Fibroblast of skin of right biceps (primary cell): ENCODE data around the gene VPS29.
"Not testable (repeated sequence)": the region's sequence is repeated elsewhere in the genome, so short reads cannot be mapped to it uniquely, and the experiment has no call there.

ENCODE experiments used
- DNase-seq: peaks from one replicate; pipeline ENCODE4 v3.0.0-alpha.2; 2013

The VPS29 gene

DNA sequence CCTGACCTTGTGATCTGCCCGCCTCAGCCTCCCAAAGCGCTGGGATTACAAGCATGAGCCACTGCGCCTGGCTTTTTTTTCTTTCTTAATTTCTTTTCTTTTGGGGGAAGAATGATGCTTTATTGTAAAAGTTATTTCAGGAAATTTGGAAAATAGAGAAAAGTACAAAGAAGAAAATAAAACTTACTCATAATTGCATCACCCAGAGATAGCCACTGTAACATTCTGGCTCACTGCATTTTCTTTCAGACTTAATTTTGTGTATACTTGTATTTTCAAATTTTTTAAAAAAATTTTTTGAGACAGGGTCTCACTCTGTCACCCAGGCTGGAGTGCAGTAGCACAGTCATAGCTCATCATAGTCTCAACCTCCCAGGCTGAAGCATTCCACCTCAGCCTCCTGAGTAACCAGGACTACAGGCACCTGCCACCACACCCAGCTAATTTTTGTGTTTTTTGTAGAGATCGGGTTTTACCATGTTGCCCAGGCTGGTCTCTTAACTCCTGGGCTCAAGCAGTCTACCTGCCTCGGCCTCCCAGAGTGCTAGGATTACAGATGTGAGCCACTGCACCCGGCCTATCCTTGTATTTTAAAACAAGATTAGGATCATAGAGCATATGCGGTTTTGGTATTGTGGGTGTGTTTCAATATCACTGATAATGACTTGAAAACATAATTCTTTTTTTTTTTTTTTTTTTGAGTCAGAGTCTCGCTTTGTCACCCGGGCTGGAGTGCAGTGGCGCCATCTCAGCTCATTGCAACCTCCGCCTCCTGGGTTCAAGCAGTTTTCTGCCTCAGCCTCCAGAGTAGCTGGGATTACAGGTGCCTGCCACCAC lies 19.2 kb upstream of the VPS29 start:
- not testable (repeated sequence) for DNase-seq

DNA sequence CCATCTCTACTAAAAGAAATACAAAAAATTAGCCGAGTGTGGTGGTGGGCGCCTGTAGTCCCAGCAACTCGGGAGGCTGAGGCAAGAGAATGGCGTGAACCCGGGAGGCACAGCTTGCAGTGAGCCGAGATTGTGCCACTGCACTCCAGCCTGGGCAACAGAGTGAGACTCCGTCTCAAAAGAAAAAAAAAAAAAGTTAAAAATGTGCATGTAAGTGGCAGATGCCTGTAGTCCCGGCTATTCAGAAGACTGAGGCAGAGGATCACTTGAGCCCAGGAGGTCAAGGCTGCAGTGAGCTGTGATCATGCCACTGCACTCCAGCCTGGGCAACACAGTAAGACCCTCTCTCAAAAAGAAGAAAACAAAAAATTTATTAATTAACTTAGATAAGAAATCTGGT lies 16.1 kb upstream of the VPS29 start:
- not testable (repeated sequence) for DNase-seq

DNA sequence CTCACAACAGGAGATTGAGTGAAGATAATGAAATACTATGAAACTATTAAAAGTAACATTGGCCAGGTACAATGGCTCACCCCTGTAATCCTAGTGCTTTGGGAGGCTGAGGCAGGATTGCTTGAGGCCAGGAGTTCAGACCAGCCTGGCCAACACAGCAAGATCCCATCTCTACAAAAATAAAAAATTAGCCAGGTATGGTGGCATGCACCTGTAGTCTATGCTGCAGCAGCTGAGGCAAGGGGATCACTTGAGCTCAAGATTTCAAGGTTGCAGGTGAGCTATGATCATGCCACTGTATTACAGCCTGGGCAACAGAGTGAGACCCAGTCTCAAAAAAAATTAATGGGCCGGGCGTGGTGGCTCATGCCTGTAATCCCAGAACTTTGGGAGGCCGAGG lies 15.1 kb upstream of the VPS29 start:
- no peak for DNase-seq

DNA sequence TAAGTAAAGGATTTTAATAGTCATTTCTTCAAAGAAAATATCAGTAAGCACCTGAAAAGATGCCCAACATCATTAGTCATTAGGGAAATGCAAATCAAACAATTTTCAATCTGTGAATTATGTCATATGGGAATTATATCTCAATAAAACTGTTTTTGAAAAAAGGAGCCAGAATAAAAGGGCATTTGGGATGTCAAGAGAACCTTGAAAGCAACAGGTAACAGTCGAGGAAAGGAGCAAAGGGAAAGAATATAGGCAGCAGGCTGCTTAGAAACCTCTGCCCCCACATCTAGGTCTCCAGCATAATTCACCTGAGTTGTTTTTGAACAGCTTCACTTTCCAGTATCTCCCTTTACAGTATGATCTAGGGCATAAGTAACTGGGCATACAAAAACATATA lies 12.5 kb upstream of the VPS29 start:
- no peak for DNase-seq

DNA sequence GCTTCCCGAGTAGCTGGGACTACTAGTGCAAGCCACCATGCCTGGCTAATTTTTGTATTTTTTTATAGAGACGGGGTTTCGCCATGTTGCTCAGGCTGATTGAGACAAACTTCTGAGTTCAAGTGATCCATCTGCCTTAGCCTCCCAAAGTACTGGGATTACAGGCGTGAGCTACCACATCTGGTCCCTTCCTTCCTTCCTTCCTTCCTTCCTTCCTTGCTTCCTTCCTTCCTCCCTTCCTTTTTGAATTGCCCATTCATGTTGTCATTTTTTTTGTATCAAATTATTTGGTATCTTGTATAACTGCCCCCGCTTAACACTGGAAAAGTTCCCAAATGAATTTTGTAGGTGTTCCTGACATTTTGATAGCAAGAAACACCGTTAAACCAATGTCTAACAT lies 11.9 kb upstream of the VPS29 start:
- no peak for DNase-seq

GRCh38 chr12:110508071-110508586 lies 6.2 kb upstream of the VPS29 start:
- DNase-seq = no peak

DNA sequence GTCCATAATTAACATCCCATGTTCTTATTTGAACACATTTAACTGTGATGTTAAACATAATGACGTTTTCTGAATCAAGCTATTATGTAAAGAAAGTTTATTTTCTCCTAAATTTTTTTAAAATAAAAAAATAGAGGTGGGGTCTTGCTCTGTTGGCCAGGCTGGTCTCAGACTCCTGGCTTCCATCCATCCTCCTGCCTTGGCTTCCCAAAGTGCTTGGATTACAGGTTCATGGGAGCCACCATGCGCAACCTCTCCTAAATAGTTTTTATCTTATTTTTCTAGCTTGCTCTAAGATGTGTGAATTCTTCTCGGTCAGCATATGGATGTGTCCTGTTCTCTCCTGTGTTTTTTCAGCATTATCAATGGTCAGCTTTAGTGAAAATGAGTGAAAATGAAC lies 3.4 kb upstream of the VPS29 start:
- DNase-seq = no peak

GRCh38 chr12:110503432-110503831 lies 1.5 kb upstream of the VPS29 start:
- no peak for DNase-seq

DNA sequence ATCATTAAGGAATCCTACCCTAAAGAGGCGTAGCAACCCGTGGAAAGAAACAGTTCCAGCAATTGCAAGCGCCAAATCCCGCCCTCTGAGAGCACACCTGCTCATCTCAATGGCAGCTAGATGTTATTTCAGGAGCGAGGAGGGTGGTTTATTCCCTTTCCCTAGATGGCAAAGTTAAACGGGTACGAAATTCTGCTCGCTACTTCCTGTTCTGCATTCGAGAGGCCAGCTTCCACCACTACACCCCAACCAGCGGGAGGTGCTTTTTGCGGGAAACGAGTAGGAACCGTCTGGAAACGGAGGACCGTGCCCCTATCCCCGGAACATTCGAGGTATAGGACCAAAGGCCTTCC lies 536 bp downstream of the VPS29 start:
- peak; percentile 41 for DNase-seq

GRCh38 chr12:110498984-110499706 lies 2.8 kb downstream of the VPS29 start:
- peak; percentile 55 for DNase-seq

DNA sequence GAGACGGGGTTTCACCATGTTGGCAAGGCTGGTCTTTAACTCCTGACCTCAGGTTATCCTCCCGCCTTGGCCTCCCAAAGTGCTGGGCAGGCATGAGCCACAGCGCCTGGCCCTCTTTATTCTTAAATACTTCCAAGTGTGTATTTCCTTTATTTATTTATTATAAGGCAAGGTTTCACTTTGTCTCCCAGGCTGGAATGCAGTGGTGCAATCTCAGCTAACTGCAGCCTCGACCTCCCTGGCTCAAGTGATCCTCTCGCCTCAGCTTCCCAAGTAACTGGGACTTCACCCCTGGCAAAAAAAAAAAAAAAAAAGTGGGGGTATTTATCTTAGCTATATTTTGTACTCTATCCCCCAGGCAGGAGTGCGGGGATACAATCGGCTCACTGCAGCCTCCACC lies 26.5 kb downstream of the VPS29 start:
- no peak for DNase-seq

DNA sequence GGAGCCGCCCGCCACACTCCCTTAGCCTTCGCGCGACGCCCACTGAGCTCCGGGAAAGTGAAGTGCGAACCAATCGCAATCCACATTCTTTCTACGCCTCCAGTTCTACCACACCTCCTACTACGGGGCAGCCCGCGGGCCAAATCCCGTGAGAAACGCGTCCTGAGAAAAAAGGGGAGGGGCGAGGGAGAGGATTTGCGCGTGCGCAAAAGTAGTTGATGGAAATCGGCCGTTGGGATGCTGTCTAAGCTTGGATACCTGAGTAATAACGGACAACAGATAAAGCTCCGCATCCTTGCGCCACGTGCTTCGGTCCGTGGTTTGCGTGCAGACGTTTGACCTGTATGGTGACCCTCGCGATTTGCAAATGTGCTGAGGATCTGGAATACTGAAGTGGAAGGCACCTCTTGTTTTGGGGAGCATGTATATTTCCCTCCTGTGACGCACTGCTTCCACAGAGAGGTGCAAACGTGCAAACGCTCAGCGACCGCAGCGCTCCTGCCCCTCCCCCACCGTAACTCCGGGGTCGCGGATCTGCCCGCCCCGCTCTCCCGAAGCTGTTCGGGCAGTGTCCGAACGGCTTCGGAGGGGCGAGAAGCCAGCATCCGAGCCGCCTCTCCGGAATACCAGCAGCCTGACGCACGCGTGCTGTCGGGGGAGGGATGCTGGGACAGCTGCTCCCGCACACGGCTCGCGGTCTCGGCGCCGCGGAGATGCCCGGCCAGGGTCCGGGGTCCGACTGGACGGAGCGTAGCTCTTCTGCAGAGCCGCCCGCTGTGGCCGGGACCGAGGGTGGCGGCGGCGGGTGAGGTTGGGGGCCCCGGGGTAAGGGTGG lies 33.5 kb downstream of the VPS29 start, which contains the start of the genes FAM216A and GPN3:
FAM216A (plus strand) TSS at position 632 of the 835 bp plus-strand sequence; CDS start at position 663, 31 bp downstream.
GPN3 (minus strand) TSS at position 44 of the 835 bp plus-strand sequence. CDS start 54 bp downstream, outside the sequence.
- DNase-seq = peak; percentile 99

GRCh38 chr12:110467847-110468213 lies 34.1 kb downstream of the VPS29 start:
- DNase-seq = no peak

- no peak for DNase-seq
Observed at GRCh38 chr12:110466791-110467190, 35.1 kb downstream of the VPS29 start.

DNA sequence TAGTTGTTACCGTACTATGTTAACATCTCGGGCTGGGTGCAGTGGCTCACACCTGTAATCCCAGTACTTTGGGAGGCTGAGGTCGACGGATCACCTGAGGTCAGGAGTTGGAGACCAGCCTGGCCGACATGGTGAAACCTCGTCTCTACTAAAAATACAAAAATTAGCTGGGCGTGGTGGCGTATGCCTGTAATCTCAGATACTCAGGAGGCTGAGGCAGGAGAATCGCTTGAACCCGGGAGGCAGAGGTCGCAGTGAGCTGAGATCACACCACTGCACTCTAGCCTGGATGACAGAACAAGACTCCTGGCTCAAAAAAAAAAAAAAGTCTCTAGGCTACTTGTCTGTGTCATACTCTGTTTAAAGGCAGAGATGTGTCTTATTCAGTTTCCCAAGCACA lies 36.1 kb downstream of the VPS29 start:
- DNase-seq = not testable (repeated sequence)

DNA sequence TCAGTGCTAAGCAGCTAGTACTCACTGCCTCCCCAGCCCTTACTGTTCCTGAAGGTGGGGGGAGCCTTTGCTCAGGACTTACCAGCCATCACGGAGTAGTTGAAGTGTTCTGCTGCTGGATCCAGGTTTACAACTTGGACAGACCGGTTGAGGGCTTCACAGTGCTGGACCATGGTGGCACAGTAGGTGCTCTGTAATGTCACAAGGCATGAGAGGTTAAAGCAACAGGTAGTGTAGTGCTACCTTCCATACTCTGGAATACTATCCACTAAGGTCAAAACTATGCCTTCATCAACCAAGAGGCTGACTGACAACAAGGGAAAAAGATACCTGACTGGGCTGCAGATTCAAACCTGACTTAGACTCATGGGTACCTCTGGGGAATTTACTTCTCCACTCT lies 36.9 kb downstream of the VPS29 start:
- DNase-seq = no peak

DNA sequence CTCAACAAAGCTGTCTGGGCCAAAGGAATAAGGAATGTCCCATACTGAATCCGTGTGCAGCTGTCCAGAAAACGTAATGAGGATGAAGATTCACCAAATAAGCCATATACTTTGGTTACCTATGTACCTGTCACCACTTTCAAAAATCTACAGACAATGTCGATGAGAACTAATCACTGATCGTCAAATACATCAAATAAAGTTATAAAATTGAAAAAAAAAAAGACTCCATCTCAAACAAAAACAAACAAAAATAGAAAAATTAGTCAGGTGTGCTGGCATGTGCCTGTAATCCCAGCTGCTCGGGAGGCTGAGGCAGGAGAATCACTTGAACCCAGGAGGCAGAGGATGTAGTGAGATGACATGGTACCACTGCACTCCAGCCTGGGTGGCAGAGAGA lies 40.7 kb downstream of the VPS29 start:
- not testable (repeated sequence) for DNase-seq

DNA sequence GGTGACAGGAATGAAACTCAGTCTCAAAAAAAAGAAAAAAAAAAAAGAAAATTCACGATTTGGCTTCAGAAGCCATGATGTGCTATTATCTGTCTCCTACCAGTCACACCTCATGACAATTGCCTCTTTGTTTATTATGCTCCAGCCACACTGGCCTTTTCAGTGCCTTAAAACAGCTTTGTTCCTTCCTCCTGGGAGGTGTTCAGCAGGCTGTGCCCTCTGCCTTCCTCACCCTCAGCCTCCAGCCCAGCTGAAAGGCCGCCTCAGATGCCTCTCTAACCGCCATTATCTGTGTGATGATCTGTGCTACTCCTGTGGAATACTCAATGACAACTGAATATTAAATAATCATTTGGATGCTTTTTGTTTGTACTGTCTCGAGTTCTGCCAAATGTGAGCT lies 43.2 kb downstream of the VPS29 start:
- DNase-seq = no peak

GRCh38 chr12:110453569-110454296 lies 48.2 kb downstream of the VPS29 start:
- DNase-seq = no peak

DNA sequence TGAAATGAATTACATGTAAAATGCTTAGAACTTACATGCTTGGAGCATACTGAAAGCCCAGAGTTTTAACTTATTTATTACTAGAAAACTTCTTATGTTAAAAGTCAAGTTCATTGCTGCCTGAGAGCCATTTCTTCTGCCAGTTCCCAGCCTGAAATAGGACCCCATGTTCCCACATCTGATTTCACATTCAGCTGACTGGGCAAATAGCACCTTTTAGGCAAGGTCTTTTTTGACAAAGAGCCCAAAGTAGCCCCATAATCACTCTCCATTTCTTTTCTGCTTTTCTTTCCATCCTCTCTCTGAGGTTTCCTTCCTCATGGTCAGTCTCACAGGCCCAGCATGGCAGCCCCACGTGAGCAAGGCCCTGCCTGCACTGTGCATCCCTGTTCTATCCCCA lies 50.6 kb downstream of the VPS29 start:
- no peak for DNase-seq

GRCh38 chr12:110449799-110450497 lies 52.0 kb downstream of the VPS29 start, which contains the start of gene ARPC3:
Gene ARPC3 (minus strand): TSS chr12:110450337. CDS start chr12:110450260, 77 bp downstream.
- DNase-seq = peak; percentile 95

GRCh38 chr12:110444455-110444854 lies 57.5 kb downstream of the VPS29 start:
- no peak for DNase-seq
